Small intestine (tissue), 16 donors: Measurements from ENCODE around the gene SENP3. TPM values are rescaled to one million over a fixed set of nuclear protein-coding genes. Genes with fewer than 3 reads are reported as not detected.

Experiments
- DNase-seq, 2 donors: peaks; one replicate each; pipeline versions ENCODE4 v3.0.0 to v3.0.0-alpha.2; 2013
- FAIRE-seq: peaks from 2 replicates; lab custom pipeline; 2012; peaks lifted over from hg19 to GRCh38; lab: Jason Lieb, UNC
- H3K27ac ChIP-seq, 3 donors: one replicate each; pipeline ENCODE4 v1.5.1; 2013; ENCODE audit warnings: low read length in 2 of 3, mild to moderate bottlenecking in 2 of 3, control low read depth in 1 of 3, inconsistent platforms in 1 of 3, low read depth in 1 of 3, moderate library complexity in 1 of 3
- H3K27me3 ChIP-seq, 3 donors: one replicate each; pipeline ENCODE4 v1.6.1; 2013; ENCODE audit warnings: low read length in 3 of 3, inconsistent platforms in 1 of 3; ENCODE audit not compliant: control insufficient read depth in 3 of 3, insufficient read depth in 3 of 3
- H3K36me3 ChIP-seq, 3 donors: one replicate each; pipeline ENCODE4 v1.6.1; 2013; ENCODE audit warnings: low read length in 3 of 3, inconsistent platforms in 1 of 3, low read depth in 1 of 3, mild to moderate bottlenecking in 1 of 3, moderate library complexity in 1 of 3; ENCODE audit not compliant: control insufficient read depth in 3 of 3, insufficient read depth in 2 of 3
- H3K4me1 ChIP-seq, 3 donors: one replicate each; pipeline ENCODE4 v1.6.1; 2013; ENCODE audit warnings: low read length in 2 of 3, inconsistent platforms in 1 of 3, low read depth in 1 of 3, mild to moderate bottlenecking in 1 of 3, moderate library complexity in 1 of 3; ENCODE audit not compliant: control insufficient read depth in 3 of 3, insufficient read depth in 2 of 3
- H3K4me3 ChIP-seq, 3 donors: one replicate each; pipeline ENCODE4 v1.5.1; 2013; ENCODE audit warnings: low read length in 3 of 3, control low read depth in 1 of 3, inconsistent platforms in 1 of 3, low read depth in 1 of 3, mild to moderate bottlenecking in 1 of 3, moderate library complexity in 1 of 3
- H3K9me3 ChIP-seq, 2 donors: one replicate each; pipeline ENCODE4 v1.6.1; 2013; ENCODE audit warnings: low read depth in 1 of 2, low read length in 1 of 2; ENCODE audit not compliant: control insufficient read depth in 2 of 2, insufficient read depth in 1 of 2
- WGBS, 3 donors: extraction: QIAGEN DNeasy Blood & Tissue Kit; methylation state at CpG; one replicate each; pipeline ENCODE4 v1.1.7; 2013; 5-methylcytosine and 5-hydroxymethylcytosine counted together
- long read RNA-seq, 10 donors: transcript quantifications; one replicate each; lab custom pipeline, GENCODE V29; 2026
- polyA plus RNA-seq, 4 donors: library from polyadenylated mRNA; stranded (reverse) in 3 of 4; unstranded in 1 of 4; fragments of 200-250 nt in 3 of 4; fragments of 120-200 nt in 1 of 4; gene quantifications; one replicate each; pipeline versions ENCODE4 v1.2.1 to v1.2.3, GENCODE V29; 2013
- donor health status: healthy with polysubstance abuse.
- donor health status: control.
- donor health status: control.
- donor health status: Bipolar disorder and iron deficiency.
- donor health status: healthy.

SENP3 gene
- polyA plus RNA-seq = 10 to 100 TPM; 39.8 to 66.7 (median 53.3) TPM
- long read RNA-seq, donor 1 = 0 reads
- long read RNA-seq, donor 2, transcript SENP3-205 (1 exons, 527 nt) = major isoform, 19 of 20 reads
- long read RNA-seq, donor 2, partial matches to known transcripts = 0 of 20 reads
- long read RNA-seq, donor 2, other reads (novel, unspliced or antisense) = 0 of 20 reads
- long read RNA-seq, donor 3, transcript SENP3-205 (1 exons, 527 nt) = major isoform, 68 of 75 reads
- long read RNA-seq, donor 3, partial matches to known transcripts = 7 of 75 reads
- long read RNA-seq, donor 3, other reads (novel, unspliced or antisense) = 0 of 75 reads
- long read RNA-seq, donor 4, transcript SENP3-205 (1 exons, 527 nt) = major isoform, 5 of 5 reads
- long read RNA-seq, donor 4, partial matches to known transcripts = 0 of 5 reads
- long read RNA-seq, donor 4, other reads (novel, unspliced or antisense) = 0 of 5 reads
- long read RNA-seq, donor 5, transcript SENP3-205 (1 exons, 527 nt) = major isoform, 44 of 51 reads
- long read RNA-seq, donor 5, partial matches to known transcripts = 6 of 51 reads
- long read RNA-seq, donor 5, other reads (novel, unspliced or antisense) = 0 of 51 reads
- long read RNA-seq, donor 6, transcript SENP3-205 (1 exons, 527 nt) = major isoform, 40 of 49 reads
- long read RNA-seq, donor 6, partial matches to known transcripts = 5 of 49 reads
- long read RNA-seq, donor 6, other reads (novel, unspliced or antisense) = 0 of 49 reads
- long read RNA-seq, donor 7, transcript SENP3-205 (1 exons, 527 nt) = major isoform, 71 of 89 reads
- long read RNA-seq, donor 7, partial matches to known transcripts = 15 of 89 reads
- long read RNA-seq, donor 7, other reads (novel, unspliced or antisense) = 0 of 89 reads
- long read RNA-seq, donor 8, transcript SENP3-205 (1 exons, 527 nt) = major isoform, 14 of 14 reads
- long read RNA-seq, donor 8, partial matches to known transcripts = 0 of 14 reads
- long read RNA-seq, donor 8, other reads (novel, unspliced or antisense) = 0 of 14 reads
- long read RNA-seq, donor 9, transcript SENP3-205 (1 exons, 527 nt) = major isoform, 15 of 17 reads
- long read RNA-seq, donor 9, partial matches to known transcripts = 0 of 17 reads
- long read RNA-seq, donor 9, other reads (novel, unspliced or antisense) = 0 of 17 reads
- long read RNA-seq, donor 10, transcript SENP3-201 (11 exons, 2,611 nt) = minor isoform, 6 of 53 reads
- long read RNA-seq, donor 10, transcript SENP3-205 (1 exons, 527 nt) = major isoform, 34 of 53 reads
- long read RNA-seq, donor 10, partial matches to known transcripts = 13 of 53 reads
- long read RNA-seq, donor 10, other reads (novel, unspliced or antisense) = 0 of 53 reads

DNA sequence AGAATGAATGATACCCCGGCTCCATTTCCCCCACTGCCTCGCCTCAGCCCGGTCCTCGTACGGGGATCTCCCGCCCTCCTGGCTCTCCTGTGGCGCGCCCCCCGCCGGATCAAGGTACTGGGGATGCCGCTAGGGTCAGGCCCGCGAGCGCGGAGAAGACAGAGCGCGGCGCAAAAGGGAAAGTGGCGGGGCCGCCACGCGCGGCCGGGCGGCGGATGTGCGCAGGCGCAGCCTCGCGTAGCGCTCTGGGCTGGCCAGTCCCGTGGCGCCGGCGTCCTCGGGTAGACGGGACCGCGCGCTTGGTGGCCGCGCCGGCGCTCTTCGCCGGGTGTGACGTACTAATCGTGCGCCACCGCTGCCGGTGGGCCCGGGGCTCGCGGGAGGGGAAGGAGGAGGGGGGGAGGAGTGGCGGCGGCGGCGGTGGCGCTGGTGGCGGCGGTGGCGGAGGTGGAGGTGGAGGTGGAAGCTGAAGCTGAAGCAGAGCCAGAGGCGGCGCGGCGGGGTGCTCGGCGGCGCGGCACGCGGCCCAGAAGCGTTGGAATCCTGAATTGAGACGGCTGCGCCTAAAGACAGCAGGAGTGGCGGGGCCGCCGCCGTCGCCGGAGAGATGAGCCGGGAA, at the start of gene SENP3:
TSS of gene SENP3 (plus strand) at position 331 of the 619 bp plus-strand sequence. CDS start 1,158 bp downstream, outside the sequence.
- 0 to 1% (median 0%) methylated on average over 35 to 82 of the region's 82 CpGs for WGBS, 3 donors
- no peak for FAIRE-seq
- H3K36me3 ChIP-seq = peaks cover 4 to 55% (median 16%) of the 10 kb centered on the region in 3 donors
- no peaks in the 10 kb centered on the region for H3K9me3 ChIP-seq
- peak within 1 kb of the TSS; percentile 79 to 97 (median 95) for H3K27ac ChIP-seq
- no peaks in the 10 kb centered on the region for H3K27me3 ChIP-seq
- H3K4me3 ChIP-seq = peak within 1 kb of the TSS; percentile 74 to 89 (median 85)
- DNase-seq = peak; percentile 87 to 97
- H3K4me1 ChIP-seq = peaks cover 5 to 55% (median 5%) of the 10 kb centered on the region in 3 donors

DNA sequence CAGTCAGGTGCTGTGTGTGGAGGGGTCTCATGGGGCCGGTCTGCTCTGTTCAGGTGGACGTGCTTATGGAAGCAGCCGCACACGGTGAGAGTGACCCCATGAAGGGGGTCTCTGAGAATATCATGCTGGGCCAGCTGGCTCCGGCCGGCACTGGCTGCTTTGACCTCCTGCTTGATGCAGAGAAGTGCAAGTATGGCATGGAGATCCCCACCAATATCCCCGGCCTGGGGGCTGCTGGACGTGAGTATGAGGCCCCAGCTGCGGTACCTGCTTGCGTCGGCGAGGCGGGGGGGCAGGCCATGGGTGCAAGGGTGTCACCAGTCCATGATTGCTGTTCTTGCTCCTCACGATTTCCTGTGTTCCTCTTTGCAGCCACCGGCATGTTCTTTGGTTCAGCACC, 49.6 kb upstream of the SENP3 start:
- peaks cover 20 to 80% (median 31%) of the 10 kb centered on the region in 3 donors for H3K36me3 ChIP-seq
- no peaks in the 10 kb centered on the region for H3K27me3 ChIP-seq
- no peaks in the 10 kb centered on the region for H3K9me3 ChIP-seq
- FAIRE-seq = no peak
- DNase-seq = no peak
- H3K4me1 ChIP-seq = peaks cover 0 to 17% (median 3%) of the 10 kb centered on the region in 3 donors
- H3K4me3 ChIP-seq = no peak overlapping the region
- WGBS, 3 donors = 90 to 93% (median 91%) methylated on average over 15 of the region's 15 CpGs
- no peak overlapping the region for H3K27ac ChIP-seq

DNA sequence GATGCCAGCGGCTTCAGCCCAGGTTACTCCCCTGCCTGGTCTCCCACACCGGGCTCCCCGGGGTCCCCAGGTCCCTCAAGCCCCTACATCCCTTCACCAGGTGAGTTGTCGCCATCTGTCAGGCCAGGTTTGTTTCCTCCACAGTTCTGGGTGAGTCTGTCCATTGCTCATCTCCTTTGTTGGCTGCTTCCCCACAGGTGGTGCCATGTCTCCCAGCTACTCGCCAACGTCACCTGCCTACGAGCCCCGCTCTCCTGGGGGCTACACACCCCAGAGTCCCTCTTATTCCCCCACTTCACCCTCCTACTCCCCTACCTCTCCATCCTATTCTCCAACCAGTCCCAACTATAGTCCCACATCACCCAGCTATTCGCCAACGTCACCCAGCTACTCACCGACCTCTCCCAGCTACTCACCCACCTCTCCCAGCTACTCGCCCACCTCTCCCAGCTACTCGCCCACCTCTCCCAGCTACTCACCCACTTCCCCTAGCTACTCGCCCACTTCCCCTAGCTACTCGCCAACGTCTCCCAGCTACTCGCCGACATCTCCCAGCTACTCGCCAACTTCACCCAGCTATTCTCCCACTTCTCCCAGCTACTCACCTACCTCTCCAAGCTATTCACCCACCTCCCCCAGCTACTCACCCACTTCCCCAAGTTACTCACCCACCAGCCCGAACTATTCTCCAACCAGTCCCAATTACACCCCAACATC, 48.7 kb upstream of the SENP3 start:
- Histone ChIP-seq H3K27ac (no peak overlapping the region), H3K36me3 (peaks cover 20 to 71% (median 31%) of the 10 kb centered on the region in 3 donors), H3K27me3 (no peaks in the 10 kb centered on the region), H3K4me3 (no peak overlapping the region), H3K4me1 (peaks cover 0 to 17% (median 3%) of the 10 kb centered on the region in 3 donors), H3K9me3 (no peaks in the 10 kb centered on the region)
- DNase-seq = no peak
- no peak for FAIRE-seq
- 90 to 92% (median 92%) methylated on average over 19 to 20 of the region's 20 CpGs for WGBS, 3 donors

DNA sequence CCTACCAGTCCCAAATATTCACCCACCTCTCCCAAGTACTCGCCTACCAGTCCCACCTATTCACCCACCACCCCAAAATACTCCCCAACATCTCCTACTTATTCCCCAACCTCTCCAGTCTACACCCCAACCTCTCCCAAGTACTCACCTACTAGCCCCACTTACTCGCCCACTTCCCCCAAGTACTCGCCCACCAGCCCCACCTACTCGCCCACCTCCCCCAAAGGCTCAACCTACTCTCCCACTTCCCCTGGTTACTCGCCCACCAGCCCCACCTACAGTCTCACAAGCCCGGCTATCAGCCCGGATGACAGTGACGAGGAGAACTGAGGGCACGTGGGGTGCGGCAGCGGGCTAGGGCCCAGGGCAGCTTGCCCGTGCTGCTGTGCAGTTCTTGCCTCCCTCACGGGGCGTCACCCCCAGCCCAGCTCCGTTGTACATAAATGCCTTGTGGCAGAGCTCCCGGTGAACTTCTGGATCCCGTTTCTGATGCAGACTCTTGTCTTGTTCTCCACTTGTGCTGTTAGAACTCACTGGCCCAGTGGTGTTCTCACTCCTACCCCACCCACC, 47.8 kb upstream of the SENP3 start:
- no peak for FAIRE-seq
- Histone ChIP-seq H3K9me3 (no peaks in the 10 kb centered on the region), H3K27me3 (no peaks in the 10 kb centered on the region), H3K36me3 (peaks cover 15 to 61% (median 28%) of the 10 kb centered on the region in 3 donors), H3K4me1 (peaks cover 0 to 17% (median 3%) of the 10 kb centered on the region in 3 donors), H3K4me3 (no peak overlapping the region), H3K27ac (no peak overlapping the region)
- no peak for DNase-seq
- WGBS, 3 donors = 75 to 83% (median 78%) methylated on average over 17 of the region's 17 CpGs

DNA sequence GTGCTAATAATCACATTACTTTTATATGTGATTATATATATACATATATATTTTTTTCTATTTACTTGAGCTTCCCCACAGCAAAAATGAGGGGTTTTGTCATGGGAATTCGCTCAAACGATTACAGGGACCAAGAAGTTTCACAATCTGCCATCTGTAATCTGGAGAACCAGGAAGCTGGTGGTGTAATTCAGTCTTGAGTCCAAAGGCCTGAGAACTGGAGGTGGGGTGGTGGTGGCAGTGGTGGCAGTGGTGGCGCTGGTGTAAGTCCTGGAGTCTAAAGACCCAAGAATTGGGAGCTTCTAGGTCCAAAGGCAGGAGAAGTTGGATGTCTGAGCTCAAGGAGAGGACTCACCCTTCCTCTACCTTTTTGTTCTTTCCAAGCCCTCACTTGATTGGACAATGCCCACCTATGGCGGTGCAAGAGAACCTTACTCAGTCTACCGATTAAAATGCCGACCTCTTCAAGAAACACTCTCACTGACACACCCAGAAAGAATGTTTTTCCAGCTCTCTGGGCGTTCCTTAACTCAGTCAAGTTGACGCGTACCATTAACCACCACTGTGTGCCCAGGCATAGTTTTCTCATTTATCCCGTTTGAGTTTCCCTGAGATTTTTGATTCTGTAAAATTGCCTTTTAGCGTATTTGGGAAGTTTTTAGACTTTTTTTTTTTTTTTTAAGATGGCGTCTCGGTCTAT, 45.7 kb upstream of the SENP3 start:
- Histone ChIP-seq H3K36me3 (peaks cover 9 to 40% (median 14%) of the 10 kb centered on the region in 3 donors), H3K27me3 (no peaks in the 10 kb centered on the region), H3K4me1 (peaks cover 0 to 17% (median 3%) of the 10 kb centered on the region in 3 donors), H3K27ac (peak overlapping the region; percentile 87 to 94 (median 89)), H3K9me3 (no peaks in the 10 kb centered on the region), H3K4me3 (no peak overlapping the region)
- WGBS, 3 donors = 27 to 72% (median 47%) methylated on average over 13 of the region's 13 CpGs
- FAIRE-seq (no peak), DNase-seq (peak; percentile 89 to 96)

DNA sequence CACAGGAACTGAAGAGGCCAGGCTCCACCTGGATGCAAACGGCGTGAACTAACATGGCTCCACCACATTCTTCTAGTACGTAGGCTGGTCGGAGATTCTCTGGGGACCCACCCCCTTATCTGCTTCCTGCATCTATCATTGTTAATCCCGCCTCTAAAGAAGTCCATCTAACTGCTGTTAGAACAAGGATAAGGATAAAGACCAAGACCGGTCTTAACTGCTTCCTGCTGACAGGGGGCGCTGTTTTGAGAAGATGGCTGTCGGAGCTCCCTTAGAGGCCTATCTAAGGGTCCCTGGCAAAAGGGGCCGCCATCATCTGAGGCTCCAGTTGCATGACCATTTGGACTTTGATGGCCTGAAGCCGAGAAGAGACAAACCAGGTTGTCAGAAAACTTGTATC, 38.7 kb upstream of the SENP3 start:
- Histone ChIP-seq H3K27me3 (no peaks in the 10 kb centered on the region), H3K4me1 (no peaks in the 10 kb centered on the region), H3K4me3 (no peak overlapping the region), H3K27ac (no peak overlapping the region), H3K36me3 (no peaks in the 10 kb centered on the region), H3K9me3 (peaks cover 0 to 9% of the 10 kb centered on the region in 2 donors)
- FAIRE-seq = no peak
- peak in 1 of 2 donors; percentile 27 for DNase-seq
- WGBS, 3 donors = 40 to 47% (median 42%) methylated on average over 10 of the region's 10 CpGs
